GM13976 (cell line): ENCODE data around the gene ATRN.
"Not testable (repeated sequence)": the region's sequence is repeated elsewhere in the genome, so short reads cannot be mapped to it uniquely, and the experiment has no call there.

Source experiments
- DNase-seq: peaks from one replicate; pipeline ENCODE4 v3.0.0; 2012; ENCODE audit warnings: low spot score
- CTCF ChIP-seq: IDR thresholded peaks from 2 replicates; pipeline ENCODE4 v1.5.1; 2012; ENCODE audit warnings: borderline replicate concordance, mild to moderate bottlenecking; ENCODE audit not compliant: insufficient read depth; ENCODE audit errors: extremely low read depth, missing control alignments, control extremely low read depth
- in situ Hi-C: fragments of 300-500 bp; cut with MboI; formaldehyde crosslinking; loops from one replicate; pipeline ENCODE4 v1.12.0; 2022; ENCODE audit warnings: low sequenced_read_pairs, mixed read lengths, inconsistent platforms; ENCODE audit not compliant: unreplicated experiment

ATRN gene

GRCh38 chr20:3473944-3474343, 3.1 kb downstream of the ATRN start:
- in situ Hi-C loops = no loop called here
- no peak for TF ChIP-seq CTCF
- DNase-seq = peak; percentile 42

- DNase-seq, in situ Hi-C loops: not testable (repeated sequence)
These were observed 6.4 kb downstream of the ATRN start for GRCh38 chr20:3477003-3477860.

GRCh38 chr20:3477861-3478544, 7.2 kb downstream of the ATRN start:
- in situ Hi-C loops = no loop called here
- no peak for DNase-seq
- no peak for TF ChIP-seq CTCF

- DNase-seq = no peak
- in situ Hi-C loops = no loop called here
- no peak for TF ChIP-seq CTCF
These were observed 8.2 kb downstream of the ATRN start for GRCh38 chr20:3479025-3479424.

GRCh38 chr20:3479759-3480615, 9.2 kb downstream of the ATRN start:
- DNase-seq = no peak
- in situ Hi-C loops = no loop called here
- TF ChIP-seq CTCF = no peak

- TF ChIP-seq CTCF = no peak
- in situ Hi-C loops = no loop called here
- DNase-seq = no peak
These were observed 12.5 kb downstream of the ATRN start for GRCh38 chr20:3483309-3483708.
